GM13977 (cell line): ENCODE measurements around the gene HSPB8.

Experiments used
- DNase-seq: peaks from one replicate; pipeline ENCODE4 v3.0.0; 2012; ENCODE audit warnings: low spot score
- in situ Hi-C: fragments of 300-500 bp; cut with MboI; formaldehyde crosslinking; loops from one replicate; pipeline ENCODE4 v1.12.0; 2022; ENCODE audit warnings: low sequenced_read_pairs, low pct_unique_long_range_greater_than_20kb, mixed read lengths, inconsistent platforms; ENCODE audit not compliant: unreplicated experiment
- TF ChIP-seq, protein P1 (sequence below): IDR thresholded peaks from 2 replicates; pipeline ENCODE4 v1.5.1; 2012; ENCODE audit warnings: mild to moderate bottlenecking, control low read depth; ENCODE audit not compliant: insufficient read depth; ENCODE audit errors: extremely low read depth, missing control alignments

The HSPB8 gene

DNA sequence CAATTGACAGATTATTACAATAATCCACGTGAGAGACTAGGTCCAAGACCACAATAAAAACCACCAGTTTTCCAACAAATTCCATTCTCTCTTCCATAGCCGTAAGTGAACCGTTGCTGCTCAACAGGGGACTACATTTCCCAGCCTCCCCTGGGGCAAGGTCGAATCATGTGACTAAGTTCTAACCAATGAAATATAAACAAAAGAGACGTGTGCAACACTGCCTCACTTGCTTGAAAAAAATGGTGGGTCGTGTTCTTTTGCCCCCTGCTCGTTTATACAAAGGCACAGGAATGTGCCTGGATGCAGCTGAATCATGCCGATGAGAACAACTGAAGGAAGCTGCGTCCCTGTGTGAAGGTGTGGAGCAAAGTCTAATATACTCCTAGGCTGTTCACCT is 51.1 kb downstream of the HSPB8 start:
- TF ChIP-seq, protein P1, sequence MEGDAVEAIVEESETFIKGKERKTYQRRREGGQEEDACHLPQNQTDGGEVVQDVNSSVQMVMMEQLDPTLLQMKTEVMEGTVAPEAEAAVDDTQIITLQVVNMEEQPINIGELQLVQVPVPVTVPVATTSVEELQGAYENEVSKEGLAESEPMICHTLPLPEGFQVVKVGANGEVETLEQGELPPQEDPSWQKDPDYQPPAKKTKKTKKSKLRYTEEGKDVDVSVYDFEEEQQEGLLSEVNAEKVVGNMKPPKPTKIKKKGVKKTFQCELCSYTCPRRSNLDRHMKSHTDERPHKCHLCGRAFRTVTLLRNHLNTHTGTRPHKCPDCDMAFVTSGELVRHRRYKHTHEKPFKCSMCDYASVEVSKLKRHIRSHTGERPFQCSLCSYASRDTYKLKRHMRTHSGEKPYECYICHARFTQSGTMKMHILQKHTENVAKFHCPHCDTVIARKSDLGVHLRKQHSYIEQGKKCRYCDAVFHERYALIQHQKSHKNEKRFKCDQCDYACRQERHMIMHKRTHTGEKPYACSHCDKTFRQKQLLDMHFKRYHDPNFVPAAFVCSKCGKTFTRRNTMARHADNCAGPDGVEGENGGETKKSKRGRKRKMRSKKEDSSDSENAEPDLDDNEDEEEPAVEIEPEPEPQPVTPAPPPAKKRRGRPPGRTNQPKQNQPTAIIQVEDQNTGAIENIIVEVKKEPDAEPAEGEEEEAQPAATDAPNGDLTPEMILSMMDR, result no peak
- DNase-seq, result peak; percentile 28
- in situ Hi-C loops, result no loop called here

DNA sequence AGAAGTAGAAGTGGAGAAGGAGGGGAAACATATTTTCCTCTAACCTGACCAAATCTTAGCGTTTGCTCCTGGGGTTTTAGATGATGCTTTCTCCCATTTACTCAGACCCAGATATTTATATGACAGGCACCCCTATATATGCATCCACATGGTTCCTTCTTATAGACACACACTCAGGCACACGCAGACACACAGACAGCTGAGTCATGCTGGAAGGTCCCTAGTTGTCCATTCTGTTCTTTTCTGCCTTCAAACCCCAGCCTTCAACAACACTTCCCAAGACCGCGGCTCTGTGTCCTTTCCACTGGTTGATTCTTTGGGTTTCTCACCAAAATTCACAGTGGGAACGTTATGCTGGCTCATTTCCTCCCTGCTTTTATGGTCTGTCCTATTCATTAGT is 52.1 kb downstream of the HSPB8 start:
- TF ChIP-seq, protein P1, result no peak
- in situ Hi-C loops, result no loop called here
- no peak for DNase-seq

DNA sequence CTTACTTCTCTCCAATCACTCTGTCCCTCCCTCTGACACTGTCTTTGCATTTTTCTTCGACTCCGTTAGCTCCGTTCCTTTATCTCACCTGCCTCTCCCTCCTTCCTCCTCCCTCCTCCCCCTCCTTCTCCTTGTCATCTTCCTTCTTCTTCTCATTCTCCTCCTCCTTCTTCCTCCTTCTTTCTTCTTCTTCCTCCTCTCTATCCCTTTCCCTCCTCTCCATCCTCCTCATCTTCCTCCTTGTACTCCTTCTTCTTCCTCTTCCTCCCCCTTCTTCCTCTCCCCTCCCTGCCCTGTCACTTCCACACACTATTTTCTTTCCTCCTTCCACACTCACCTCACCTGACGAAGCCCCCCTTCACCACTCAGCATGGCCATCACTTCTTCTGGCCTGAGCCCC is 53.0 kb downstream of the HSPB8 start:
- TF ChIP-seq, protein P1, result no peak
- in situ Hi-C loops, result no loop called here

DNA sequence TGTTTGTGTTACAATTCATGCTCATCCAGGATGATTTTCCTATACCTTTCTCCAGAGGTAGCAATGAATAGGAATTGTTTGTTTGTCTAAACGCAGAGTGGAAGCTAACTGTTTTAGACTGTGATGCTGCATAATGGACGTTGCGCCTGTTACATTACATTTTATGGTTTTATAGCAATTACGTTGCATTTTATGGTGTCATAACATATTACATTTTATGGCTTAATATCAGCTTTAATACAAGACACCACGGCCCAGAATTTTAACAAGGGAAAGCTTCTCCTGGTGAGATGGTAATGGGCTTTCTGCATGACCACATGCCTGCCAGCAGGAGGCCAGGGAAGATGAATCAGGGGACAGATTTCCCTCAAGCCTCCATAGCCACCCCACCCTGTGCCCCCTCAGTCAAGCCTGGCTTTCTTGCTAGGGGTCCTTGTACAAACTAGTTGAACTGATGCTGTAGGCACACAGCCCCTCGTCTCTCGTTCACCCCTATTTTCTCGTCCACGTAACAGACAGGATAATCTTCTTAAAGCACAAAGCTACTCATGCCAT is 56.5 kb downstream of the HSPB8 start:
- DNase-seq, result no peak
- in situ Hi-C loops, result no loop called here
- TF ChIP-seq, protein P1, result no peak

More for the DNA sequence above, 53.0 kb downstream of the HSPB8 start:
- no peak for DNase-seq

DNA sequence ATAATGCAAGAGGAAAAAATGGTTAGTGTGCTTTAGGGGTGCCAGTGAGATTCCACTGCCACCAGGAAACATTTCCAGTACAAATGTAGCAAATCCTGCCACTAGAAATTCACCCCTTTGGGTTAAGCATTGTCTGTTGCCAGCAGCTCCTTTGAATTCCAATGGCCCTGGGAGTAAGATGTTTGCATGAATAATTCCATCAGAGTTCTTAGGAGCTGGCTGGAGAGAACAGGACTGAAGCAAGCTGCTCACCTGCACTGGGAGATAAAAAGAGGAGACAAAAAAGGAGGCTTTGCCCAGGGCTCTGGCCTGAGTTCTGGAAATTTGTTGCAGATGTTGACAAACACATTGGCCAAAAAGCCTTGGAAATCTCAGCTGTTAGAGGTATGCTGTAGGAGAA is 57.6 kb downstream of the HSPB8 start:
- no peak for DNase-seq
- TF ChIP-seq, protein P1, result no peak
- in situ Hi-C loops, result no loop called here

DNA sequence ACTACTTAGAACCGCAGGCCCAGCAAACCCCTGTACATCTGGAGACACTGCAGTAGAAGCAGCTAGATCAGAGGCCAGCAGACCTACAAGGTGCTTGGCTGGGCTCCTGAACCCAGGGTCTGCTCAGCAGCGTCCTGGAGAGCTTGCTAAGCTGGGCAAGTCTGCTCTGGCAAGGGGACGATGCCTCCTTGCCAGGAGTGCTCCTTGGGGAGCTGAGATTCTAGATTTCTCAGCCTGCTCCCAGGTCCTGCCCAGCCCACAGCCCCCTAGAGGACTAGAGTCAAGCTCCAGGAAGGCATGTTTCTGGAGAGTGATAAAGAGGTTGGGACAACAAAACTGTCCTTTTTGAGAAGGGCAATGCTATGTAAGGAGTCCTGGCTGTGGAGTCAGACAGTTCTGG is 60.3 kb downstream of the HSPB8 start:
- TF ChIP-seq, protein P1, result no peak
- in situ Hi-C loops, result no loop called here
- no peak for DNase-seq

DNA sequence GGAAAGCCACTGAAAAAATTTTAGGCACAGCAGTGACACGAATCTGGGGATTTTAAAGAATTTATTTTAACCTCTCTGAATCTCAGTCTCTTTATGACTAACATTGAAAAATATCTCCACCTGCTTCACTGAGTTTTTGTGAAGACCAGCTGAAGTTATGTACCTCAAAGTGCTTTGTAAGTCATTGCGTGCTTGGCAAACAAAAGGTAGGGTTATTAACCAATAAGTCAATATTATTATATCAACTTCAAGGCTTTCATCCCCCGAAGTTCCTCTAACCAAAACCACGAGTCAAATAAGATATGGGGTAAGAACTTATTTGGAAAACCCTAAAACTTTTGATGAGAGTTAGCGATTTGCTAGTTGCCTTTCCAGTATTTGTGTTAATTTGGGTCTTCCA is 62.3 kb downstream of the HSPB8 start:
- TF ChIP-seq, protein P1, result no peak
- DNase-seq, result no peak
- in situ Hi-C loops, result no loop called here
